ENCODE data around the gene SCARB2.

The SCARB2 gene

GRCh38 chr4:76179398-76180318 is 34.0 kb downstream of the SCARB2 start:
- H3K27ac ChIP-seq: no peak overlapping the region
- TF ChIP-seq CTCF (IDR thresholded peaks at IDR 0.05): peak; percentile 93
- TF ChIP-seq ZFX (IDR thresholded peaks at IDR 0.05; ENCODE audit: borderline replicate concordance): no peak

GRCh38 chr4:76178296-76178695 is 35.3 kb downstream of the SCARB2 start:
- H3K27ac ChIP-seq: no peak overlapping the region

DNA sequence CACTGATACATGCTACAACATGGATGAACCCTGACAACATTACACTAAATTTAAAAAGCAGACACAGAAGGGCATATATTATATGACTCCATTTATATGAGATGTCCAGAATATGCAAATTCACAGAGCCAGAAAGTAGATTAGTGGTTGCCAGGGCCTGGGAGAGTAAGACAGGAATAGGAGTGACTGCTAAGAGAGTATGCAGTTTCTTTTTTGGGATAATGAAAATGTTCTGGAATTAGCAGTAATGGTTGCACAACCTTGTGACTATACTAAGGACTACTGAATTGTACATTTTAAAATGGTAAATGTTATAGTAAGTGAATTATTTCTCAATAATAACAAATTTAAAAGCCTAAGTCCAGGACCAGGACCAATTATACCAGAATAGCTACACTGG is 35.9 kb downstream of the SCARB2 start:
- TF ChIP-seq CTCF (IDR thresholded peaks at IDR 0.05) (no peak), ZFX (IDR thresholded peaks at IDR 0.05; ENCODE audit: borderline replicate concordance) (no peak)
- H3K27ac ChIP-seq: no peak overlapping the region

More at GRCh38 chr4:76178296-76178695, 35.3 kb downstream of the SCARB2 start:
- TF ChIP-seq ZFX (IDR thresholded peaks at IDR 0.05; ENCODE audit: borderline replicate concordance) (no peak), CTCF (IDR thresholded peaks at IDR 0.05) (no peak)

DNA sequence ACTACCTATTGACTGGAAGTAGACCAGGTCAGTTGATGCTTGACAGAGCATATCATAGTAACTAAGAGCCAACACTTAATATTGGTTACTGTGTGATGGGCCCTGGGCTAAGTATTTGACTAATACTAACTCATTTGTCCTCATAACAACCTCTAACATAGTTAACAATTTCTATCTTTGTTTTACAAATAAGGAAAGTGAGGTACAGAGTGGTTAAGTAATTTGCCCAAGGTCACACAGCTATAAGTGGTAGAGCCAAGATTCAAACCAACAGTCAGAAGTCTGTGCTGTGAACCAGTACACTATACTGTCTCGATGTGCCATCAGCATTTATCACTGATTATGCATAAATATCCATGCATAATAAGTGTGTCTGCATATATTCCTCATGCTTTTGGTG is 38.3 kb downstream of the SCARB2 start:
- no peak overlapping the region for H3K27ac ChIP-seq
- TF ChIP-seq ZFX (IDR thresholded peaks at IDR 0.05; ENCODE audit: borderline replicate concordance) (no peak), CTCF (IDR thresholded peaks at IDR 0.05) (no peak)

GRCh38 chr4:76174216-76174615 is 39.4 kb downstream of the SCARB2 start:
- no peak overlapping the region for H3K27ac ChIP-seq
- TF ChIP-seq CTCF (IDR thresholded peaks at IDR 0.05) (no peak), ZFX (IDR thresholded peaks at IDR 0.05; ENCODE audit: borderline replicate concordance) (no peak)

- TF ChIP-seq CTCF (IDR thresholded peaks at IDR 0.05): no peak
- no peak for TF ChIP-seq ZFX (IDR thresholded peaks at IDR 0.05; ENCODE audit: borderline replicate concordance)
Measured at GRCh38 chr4:76168688-76169087, 44.9 kb downstream of the SCARB2 start.

GRCh38 chr4:76166480-76166879 is 47.1 kb downstream of the SCARB2 start:
- TF ChIP-seq CTCF (IDR thresholded peaks at IDR 0.05): no peak
- no peak for TF ChIP-seq ZFX (IDR thresholded peaks at IDR 0.05; ENCODE audit: borderline replicate concordance)
- no peak overlapping the region for H3K27ac ChIP-seq

More at GRCh38 chr4:76168688-76169087, 44.9 kb downstream of the SCARB2 start:
- no peak overlapping the region for H3K27ac ChIP-seq

All from 22Rv1 (cell line).